HPDE6-E6E7 (cell line): ENCODE measurements around the gene SLC22A12.
A peak's percentile ranks its signal among the peaks of the same experiment; 100 is the strongest.

Experiments
- DNase-seq: peaks from one replicate; pipeline ENCODE4 v3.0.0; 2011; ENCODE audit warnings: missing footprints; ENCODE audit errors: extremely low spot score

SLC22A12 gene

DNA sequence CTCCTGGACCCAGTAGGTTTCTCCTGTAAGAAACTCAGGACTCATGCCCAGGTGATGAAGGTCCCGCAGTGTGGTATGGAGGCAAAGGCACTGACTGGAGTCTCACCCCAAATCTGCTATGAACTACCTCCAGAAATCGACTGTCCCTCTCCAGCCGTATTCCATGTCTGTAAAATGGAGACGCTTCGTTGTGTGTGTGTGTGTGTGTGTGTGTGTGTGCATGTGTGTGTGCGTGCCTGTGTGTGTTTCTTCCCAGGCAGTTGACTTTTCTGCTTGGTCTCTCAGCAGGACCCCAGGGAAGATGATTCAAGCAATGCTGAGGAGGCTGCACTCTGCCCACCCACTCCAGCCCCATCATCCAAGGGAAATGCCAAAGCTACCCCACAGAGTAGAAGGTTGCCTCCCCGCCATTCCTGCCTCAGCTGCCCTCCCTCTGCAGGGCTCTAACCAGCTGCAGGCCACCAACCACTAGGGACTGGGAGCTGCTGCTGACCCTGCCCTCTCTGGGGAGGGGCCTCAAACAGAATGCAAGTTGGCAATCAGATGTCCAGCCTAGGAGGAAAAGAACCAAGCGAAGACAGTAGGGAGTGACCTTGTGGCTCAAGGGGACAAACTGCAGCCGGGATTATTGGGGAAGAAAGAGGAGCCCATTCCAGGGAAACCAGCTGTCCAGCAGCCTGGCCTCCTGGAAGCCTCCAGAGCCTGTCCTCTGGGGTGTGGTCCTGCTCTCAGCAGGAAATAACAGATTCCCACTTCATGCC, 56.2 kb downstream of the SLC22A12 start:
- DNase-seq: no peak

DNA sequence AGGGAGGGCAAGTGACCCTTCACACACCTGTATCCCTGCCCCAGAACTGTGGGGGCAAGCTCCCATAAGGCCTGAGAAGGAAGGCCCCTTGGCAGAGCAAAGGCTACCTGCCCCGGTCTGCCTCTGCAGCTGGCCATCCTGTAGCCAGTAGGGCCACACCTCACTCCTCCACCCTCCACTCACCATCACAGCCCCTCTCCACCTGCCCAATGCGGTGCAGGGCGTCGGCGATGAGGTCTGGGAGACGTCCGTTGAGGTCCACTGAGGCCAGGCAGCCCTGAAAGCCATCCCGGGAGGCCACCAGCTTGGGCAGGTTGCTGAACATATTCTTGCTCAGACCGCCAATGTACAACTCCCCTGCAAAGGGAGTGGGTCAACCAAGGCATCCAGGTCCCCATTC, 57.5 kb downstream of the SLC22A12 start:
- no peak for DNase-seq

DNA sequence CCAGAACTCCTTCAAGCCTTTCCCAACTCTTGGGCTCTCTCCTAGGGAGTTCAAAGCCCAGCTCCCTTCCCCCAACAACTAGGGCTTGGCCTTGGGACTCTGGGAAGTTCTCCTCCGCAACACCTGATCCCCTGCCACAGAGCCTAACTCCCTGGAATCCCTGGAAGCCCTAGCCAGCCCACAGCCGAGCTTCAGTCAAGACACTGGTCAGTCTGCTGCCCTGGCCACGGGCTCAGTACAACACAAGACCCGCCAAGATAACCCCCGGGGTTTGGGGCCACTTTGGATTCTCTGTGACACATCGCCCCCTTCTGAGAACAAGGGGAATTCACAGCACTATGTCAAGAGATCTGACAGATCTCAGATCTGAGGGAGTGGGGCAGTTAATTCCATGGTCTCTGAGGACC, 58.3 kb downstream of the SLC22A12 start:
- DNase-seq: no peak

GRCh38 chr11:64650923-64651523, 60.0 kb downstream of the SLC22A12 start:
- peak; percentile 49 for DNase-seq
